ENCODE data around the gene AKAP3. TPM values are rescaled to one million over a fixed set of nuclear protein-coding genes. Genes with fewer than 3 reads are reported as not detected.

The AKAP3 gene
- total RNA-seq, 4 donors from 2014 or later = 1.6 to 1.8 TPM; not detected in 2

DNA sequence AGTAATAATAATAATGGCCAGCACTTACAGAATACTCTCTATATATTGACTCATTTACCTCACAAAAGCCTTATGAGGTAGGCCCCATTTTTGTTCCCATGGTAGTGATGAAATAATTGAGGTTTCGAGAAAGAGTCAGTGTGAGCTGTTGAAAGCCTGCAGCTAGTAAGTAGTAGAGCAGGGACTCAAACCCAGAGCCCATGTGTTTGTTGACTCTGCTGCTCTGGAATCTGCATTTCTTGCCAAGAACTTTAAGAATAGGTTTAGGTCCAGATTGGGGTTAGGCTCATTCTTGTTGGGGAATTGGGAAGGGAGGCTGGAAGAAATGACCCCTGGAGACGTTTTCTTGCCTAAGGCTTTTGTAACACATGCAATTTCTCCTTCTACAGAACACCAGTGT, 58.9 kb downstream of the AKAP3 start:
- DNase-seq = no peak
- peaks cover 0 to 4% (median 0%) of the 10 kb centered on the region in 4 donors for H3K4me1 ChIP-seq
- in situ Hi-C loops (cut with MboI; ENCODE audit: low pct_ligation_motif_present in 1 of 4, low pct_unique_long_range_greater_than_20kb in 1 of 4, low sequenced_read_pairs in 3 of 4) (loop anchor here in 3 of 4 donors (25.0 kb wide), 1 partner anchor 172 kb away; no protein-coding TSS in a partner anchor), intact Hi-C loops (cut with DNase I; ENCODE audit: low total_unique reads) (no loop called here)
- no peak overlapping the region for H3K4me3 ChIP-seq
- no peak overlapping the region for H3K27ac ChIP-seq
- WGBS, 2 donors (ENCODE audit: low coverage in 1 of 2) = 58 to 82% methylated on average over 2 of the region's 2 CpGs
- TF ChIP-seq EP300 (IDR thresholded peaks at IDR 0.05; ENCODE audit: low read depth) (no peak), POLR2AphosphoS5 (IDR thresholded peaks at IDR 0.05) (no peak), POLR2A (IDR thresholded peaks at IDR 0.05) (no peak)
- TF ChIP-seq, protein P1, sequence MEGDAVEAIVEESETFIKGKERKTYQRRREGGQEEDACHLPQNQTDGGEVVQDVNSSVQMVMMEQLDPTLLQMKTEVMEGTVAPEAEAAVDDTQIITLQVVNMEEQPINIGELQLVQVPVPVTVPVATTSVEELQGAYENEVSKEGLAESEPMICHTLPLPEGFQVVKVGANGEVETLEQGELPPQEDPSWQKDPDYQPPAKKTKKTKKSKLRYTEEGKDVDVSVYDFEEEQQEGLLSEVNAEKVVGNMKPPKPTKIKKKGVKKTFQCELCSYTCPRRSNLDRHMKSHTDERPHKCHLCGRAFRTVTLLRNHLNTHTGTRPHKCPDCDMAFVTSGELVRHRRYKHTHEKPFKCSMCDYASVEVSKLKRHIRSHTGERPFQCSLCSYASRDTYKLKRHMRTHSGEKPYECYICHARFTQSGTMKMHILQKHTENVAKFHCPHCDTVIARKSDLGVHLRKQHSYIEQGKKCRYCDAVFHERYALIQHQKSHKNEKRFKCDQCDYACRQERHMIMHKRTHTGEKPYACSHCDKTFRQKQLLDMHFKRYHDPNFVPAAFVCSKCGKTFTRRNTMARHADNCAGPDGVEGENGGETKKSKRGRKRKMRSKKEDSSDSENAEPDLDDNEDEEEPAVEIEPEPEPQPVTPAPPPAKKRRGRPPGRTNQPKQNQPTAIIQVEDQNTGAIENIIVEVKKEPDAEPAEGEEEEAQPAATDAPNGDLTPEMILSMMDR (IDR thresholded peaks at IDR 0.05) = no peak
- H3K27me3 ChIP-seq = no peaks in the 10 kb centered on the region
- H3K36me3 ChIP-seq = no peaks in the 10 kb centered on the region
- H3K9me3 ChIP-seq = no peaks in the 10 kb centered on the region

DNA sequence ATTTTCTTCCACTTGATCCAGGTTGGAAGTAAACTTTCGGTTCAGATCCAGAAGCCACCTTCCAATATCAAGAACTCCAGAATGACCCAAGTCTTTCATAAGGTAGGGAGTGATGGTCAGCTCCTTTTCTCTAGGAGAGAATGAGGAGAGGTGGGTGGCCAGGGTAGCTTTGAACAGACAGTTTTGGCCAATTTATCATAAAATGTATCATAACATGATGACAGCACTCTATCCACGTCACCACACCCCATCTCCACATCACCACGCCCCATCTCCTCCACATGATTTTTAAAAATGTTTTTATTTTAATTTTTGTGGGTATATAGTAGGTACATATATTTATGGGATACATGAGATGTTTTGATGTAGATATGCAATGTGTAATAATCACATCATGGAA, 59.9 kb downstream of the AKAP3 start:
- no peak for DNase-seq
- intact Hi-C loops (cut with DNase I; ENCODE audit: low total_unique reads) = no loop called here
- in situ Hi-C loops (cut with MboI; ENCODE audit: low pct_ligation_motif_present in 1 of 4, low pct_unique_long_range_greater_than_20kb in 1 of 4, low sequenced_read_pairs in 3 of 4) = loop anchor here in 3 of 4 donors (25.0 kb wide), 1 partner anchor 173 kb away; no protein-coding TSS in a partner anchor
- Histone ChIP-seq H3K27me3 (no peaks in the 10 kb centered on the region), H3K27ac (no peak overlapping the region), H3K9me3 (no peaks in the 10 kb centered on the region), H3K36me3 (no peaks in the 10 kb centered on the region), H3K4me3 (no peak overlapping the region), H3K4me1 (peaks cover 0 to 4% (median 0%) of the 10 kb centered on the region in 4 donors)
- TF ChIP-seq POLR2A (IDR thresholded peaks at IDR 0.05) = no peak
- TF ChIP-seq POLR2AphosphoS5 (IDR thresholded peaks at IDR 0.05) = no peak
- WGBS, 2 donors (ENCODE audit: low coverage in 1 of 2) = 91 to 100% methylated on average over 3 of the region's 3 CpGs

DNA sequence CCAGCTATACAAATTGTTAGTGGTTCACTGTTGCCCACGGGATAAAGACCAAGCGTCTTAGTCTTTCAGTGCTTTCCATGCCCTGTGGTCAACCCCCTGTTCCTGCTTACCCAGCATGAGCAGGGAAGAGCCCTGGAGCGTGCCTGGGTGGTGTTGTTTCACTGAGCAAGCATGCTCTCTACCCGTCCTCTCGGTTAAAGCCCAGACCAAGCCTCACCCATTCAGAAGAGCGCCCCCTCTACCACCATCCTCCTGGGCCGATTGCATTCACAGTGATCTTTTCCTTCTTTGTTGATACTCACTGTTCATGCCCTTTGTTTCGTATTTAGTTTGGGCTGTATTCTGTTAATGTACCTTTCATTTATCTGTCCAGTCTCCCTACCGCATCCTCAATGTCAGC, 61.7 kb downstream of the AKAP3 start:
- WGBS, 2 donors (ENCODE audit: low coverage in 1 of 2) = 73 to 76% methylated on average over 7 to 9 of the region's 9 CpGs
- in situ Hi-C loops (cut with MboI; ENCODE audit: low pct_ligation_motif_present in 1 of 4, low pct_unique_long_range_greater_than_20kb in 1 of 4, low sequenced_read_pairs in 3 of 4) = loop anchor here in 3 of 4 donors (25.0 kb wide), 1 partner anchor 175 kb away; no protein-coding TSS in a partner anchor
- no peaks in the 10 kb centered on the region for H3K27me3 ChIP-seq
- no peak overlapping the region for H3K27ac ChIP-seq
- no peak for DNase-seq
- intact Hi-C loops (cut with DNase I; ENCODE audit: low total_unique reads) = no loop called here
- no peak overlapping the region for H3K4me3 ChIP-seq
- H3K9me3 ChIP-seq = no peaks in the 10 kb centered on the region
- H3K36me3 ChIP-seq = no peaks in the 10 kb centered on the region
- H3K4me1 ChIP-seq = peaks cover 0 to 4% (median 0%) of the 10 kb centered on the region in 4 donors
- TF ChIP-seq, protein P1 (IDR thresholded peaks at IDR 0.05) = no peak
- no peak for TF ChIP-seq POLR2A (IDR thresholded peaks at IDR 0.05)
- no peak for TF ChIP-seq POLR2AphosphoS5 (IDR thresholded peaks at IDR 0.05)
- no peak for TF ChIP-seq EP300 (IDR thresholded peaks at IDR 0.05; ENCODE audit: low read depth)

- intact Hi-C loops (cut with DNase I; ENCODE audit: low total_unique reads) (no loop called here), in situ Hi-C loops (cut with MboI; ENCODE audit: low pct_ligation_motif_present in 1 of 4, low pct_unique_long_range_greater_than_20kb in 1 of 4, low sequenced_read_pairs in 3 of 4) (loop anchor here in 3 of 4 donors (25.0 kb wide), 1 partner anchor 176 kb away; no protein-coding TSS in a partner anchor)
- Histone ChIP-seq H3K27ac (no peak overlapping the region), H3K4me3 (no peak overlapping the region), H3K4me1 (peaks cover 0 to 4% (median 0%) of the 10 kb centered on the region in 4 donors), H3K27me3 (no peaks in the 10 kb centered on the region), H3K36me3 (no peaks in the 10 kb centered on the region), H3K9me3 (no peaks in the 10 kb centered on the region)
- TF ChIP-seq EP300 (IDR thresholded peaks at IDR 0.05; ENCODE audit: low read depth) (no peak), POLR2A (IDR thresholded peaks at IDR 0.05) (no peak), POLR2AphosphoS5 (IDR thresholded peaks at IDR 0.05) (no peak)
- TF ChIP-seq, protein P1 (IDR thresholded peaks at IDR 0.05) = no peak
- WGBS, 2 donors (ENCODE audit: low coverage in 1 of 2) = 50% methylated on average over 5 of the region's 5 CpGs; no CpG with 5 or more reads in 1 of the 2 donors
- DNase-seq = no peak
Measured at GRCh38 chr12:4586500-4586899, 62.4 kb downstream of the AKAP3 start.

DNA sequence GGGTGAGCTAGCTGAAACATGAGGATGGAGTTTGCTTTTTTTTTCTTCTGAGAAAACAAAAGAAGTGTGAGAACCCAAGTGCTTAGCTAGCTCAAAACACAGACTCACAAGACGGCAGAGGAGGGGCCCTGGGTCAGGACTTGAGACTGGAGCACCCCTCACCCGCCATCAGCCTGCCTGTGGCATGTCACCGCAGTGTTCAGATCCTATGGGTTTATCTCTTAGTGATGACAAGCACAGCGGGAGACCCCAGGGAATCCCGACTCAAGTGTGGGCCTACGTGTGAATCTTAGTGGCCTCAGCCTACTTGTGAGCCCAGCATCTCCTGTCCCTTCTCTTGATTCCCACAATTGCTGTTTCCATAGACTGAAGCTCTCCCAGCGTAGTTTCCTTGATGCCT, 64.0 kb downstream of the AKAP3 start:
- TF ChIP-seq EP300 (IDR thresholded peaks at IDR 0.05; ENCODE audit: low read depth) = no peak
- TF ChIP-seq POLR2AphosphoS5 (IDR thresholded peaks at IDR 0.05) = no peak
- TF ChIP-seq POLR2A (IDR thresholded peaks at IDR 0.05) = no peak
- TF ChIP-seq, protein P1 (IDR thresholded peaks at IDR 0.05) = no peak
- H3K27ac ChIP-seq = no peak overlapping the region
- H3K9me3 ChIP-seq = no peaks in the 10 kb centered on the region
- intact Hi-C loops (cut with DNase I; ENCODE audit: low total_unique reads) = no loop called here
- in situ Hi-C loops (cut with MboI; ENCODE audit: low pct_ligation_motif_present in 1 of 4, low pct_unique_long_range_greater_than_20kb in 1 of 4, low sequenced_read_pairs in 3 of 4) = loop anchor here in 3 of 4 donors (25.0 kb wide), 1 partner anchor 177 kb away; no protein-coding TSS in a partner anchor
- H3K36me3 ChIP-seq = no peaks in the 10 kb centered on the region
- 85 to 95% methylated on average over 7 of the region's 7 CpGs for WGBS, 2 donors (ENCODE audit: low coverage in 1 of 2)
- no peaks in the 10 kb centered on the region for H3K27me3 ChIP-seq
- H3K4me1 ChIP-seq = no peaks in the 10 kb centered on the region
- no peak overlapping the region for H3K4me3 ChIP-seq
- DNase-seq = no peak
